ENCODE measurements around the gene LRRC74A.

- TF ChIP-seq ZNF274 (IDR thresholded peaks at IDR 0.05; ENCODE audit: low read depth, low read length) (no peak), YY1 (IDR thresholded peaks at IDR 0.05; ENCODE audit: insufficient read depth, insufficient read length) (no peak)
Measured at GRCh38 chr14:76900682-76901081, 74.5 kb downstream of the LRRC74A start.

Data from NT2/D1 (cell line).